AG04449 (cell line): Measurements from ENCODE around the gene FAM131A.
A peak's percentile ranks its signal among the peaks of the same experiment; 100 is the strongest.

Source experiments
- CTCF ChIA-PET: fragments of 350-600 bp; formaldehyde crosslinking; extraction: SDS; loops from one replicate; lab custom pipeline; 2021; ENCODE audit warnings: antibody characterized with exemption; lab: Yijun Ruan, JAX
- POLR2A ChIA-PET: fragments of 400-600, 350-600 bp; formaldehyde crosslinking; extraction: SDS; loops from one replicate; lab custom pipeline; 2020; ENCODE audit warnings: antibody characterized with exemption, inconsistent platforms; lab: Yijun Ruan, JAX
- DNase-seq: peaks from one replicate; pipeline ENCODE4 v3.0.0-alpha.2; 2010; ENCODE audit warnings: low read depth, low spot score
- H3K4me3 ChIP-seq: 2 replicates; pipeline ENCODE4 v1.5.1; 2011; ENCODE audit warnings: low read depth, mild to moderate bottlenecking, control low read depth, low read length
- CTCF ChIP-seq: IDR thresholded peaks from one replicate; pipeline ENCODE4 v1.5.1; 2011; ENCODE audit warnings: mild to moderate bottlenecking, moderate library complexity, low read length, control low read depth, inconsistent platforms; ENCODE audit not compliant: insufficient read depth; ENCODE audit errors: missing control alignments

FAM131A gene

GRCh38 chr3:184362668-184363546 is 25.5 kb downstream of the FAM131A start:
- DNase-seq, result peak; percentile 83
- peak; percentile 86 for TF ChIP-seq CTCF
- ChIA-PET CTCF (interaction anchor here (0.6 to 4.1 kb wide), 14 partner anchors 8 to 186 kb away, joined by 3 to 22 read pairs (median 4); no protein-coding TSS in a partner anchor), POLR2A (interaction anchor here (1.2 to 1.5 kb wide), 3 partner anchors 9 to 174 kb away, joined by 3 to 5 read pairs (median 5); no protein-coding TSS in a partner anchor)
- peak overlapping the region; percentile 80 for H3K4me3 ChIP-seq

GRCh38 chr3:184366619-184367289 is 29.4 kb downstream of the FAM131A start:
- no peak for TF ChIP-seq CTCF
- DNase-seq, result no peak
- POLR2A ChIA-PET, result interaction anchor here (0.7 kb wide), 1 partner anchor 151 kb away, joined by 4 read pairs; no protein-coding TSS in a partner anchor
- CTCF ChIA-PET, result interaction anchor here (0.6 to 11.5 kb wide), 7 partner anchors 8 to 175 kb away, joined by 3 to 469 read pairs (median 5); partner anchors contain the start of gene THPO
- H3K4me3 ChIP-seq, result no peak overlapping the region

- no peak for TF ChIP-seq CTCF
- no peak overlapping the region for H3K4me3 ChIP-seq
- ChIA-PET CTCF (interaction anchor here (1.3 to 11.5 kb wide), 8 partner anchors 11 to 435 kb away, joined by 3 to 469 read pairs (median 10); partner anchors contain the start of gene THPO), POLR2A (no interaction called here)
- no peak for DNase-seq
Observed at GRCh38 chr3:184368116-184368515, 30.7 kb downstream of the FAM131A start.

GRCh38 chr3:184368586-184369183 is 31.3 kb downstream of the FAM131A start:
- POLR2A ChIA-PET, result interaction anchor here (0.8 kb wide), 1 partner anchor 49 kb away, joined by 3 read pairs; no protein-coding TSS in a partner anchor
- CTCF ChIA-PET, result interaction anchor here (1.3 to 11.5 kb wide), 9 partner anchors 9 to 435 kb away, joined by 3 to 469 read pairs (median 11); partner anchors contain the start of gene THPO
- DNase-seq, result no peak
- no peak overlapping the region for H3K4me3 ChIP-seq
- TF ChIP-seq CTCF, result no peak

- TF ChIP-seq CTCF, result peak; percentile 99
- POLR2A ChIA-PET, result interaction anchor here (0.6 to 1.1 kb wide), 4 partner anchors 10 to 190 kb away, joined by 3 to 5 read pairs (median 3); partner anchors contain the start of genes CLCN2 and POLR2H
- CTCF ChIA-PET, result interaction anchor here (0.7 to 11.5 kb wide), 54 partner anchors 9 to 476 kb away, joined by 3 to 469 read pairs (median 6); partner anchors contain the start of genes CHRD, CLCN2 and POLR2H
- H3K4me3 ChIP-seq, result no peak overlapping the region
- DNase-seq, result peak; percentile 59
Observed at GRCh38 chr3:184371570-184372018, 34.2 kb downstream of the FAM131A start.
